ENCODE results near the gene TRMT112. TPM values are rescaled to one million over a fixed set of nuclear protein-coding genes. Genes with fewer than 3 reads are reported as not detected.
A peak's percentile ranks its signal among the peaks of the same experiment; 100 is the strongest.

Gene TRMT112
- polyA plus RNA-seq, 2 of the 4 experiments (the other 2 are of a cell fraction), result 363 to 440 TPM

- TF ChIP-seq CTCF (IDR thresholded peaks at IDR 0.05), result peak; percentile 43
- TF ChIP-seq EP300 (IDR thresholded peaks at IDR 0.05), result no peak
- peak; percentile 27 to 44; a peak in 3 of 5 replicates for TF ChIP-seq RAD21 (conservative IDR thresholded peaks at IDR 0.05 in 1 of 2, IDR thresholded peaks at IDR 0.05 in 1 of 2)
- peak; percentile 69; the same call in 1 of the 2 replicates for TF ChIP-seq ATOH8 (CRISPR knock-in tag; IDR thresholded peaks at IDR 0.05; ENCODE audit: low read depth)
- TF ChIP-seq JUNB (IDR thresholded peaks at IDR 0.05), result no peak
- TF ChIP-seq BCL3 (IDR thresholded peaks at IDR 0.05), result 0 out of 3 replicates have a peak, but pooled peaks have one; percentile 40
- peak; percentile 55 for TF ChIP-seq SMC3 (IDR thresholded peaks at IDR 0.05)
- TF ChIP-seq MAFK (IDR thresholded peaks at IDR 0.05; ENCODE audit: partially characterized antibody), result no peak
- TF ChIP-seq BHLHE40 (IDR thresholded peaks at IDR 0.05; ENCODE audit: low read depth, low read length), result no peak
- peak in 1 of 2 experiments; percentile 54; a peak in 1 of 5 replicates for TF ChIP-seq JUN (IDR thresholded peaks at IDR 0.05)
Observed at GRCh38 chr11:64341851-64342791, 24.8 kb upstream of the TRMT112 start (continued).

GRCh38 chr11:64341429-64341828, 24.1 kb upstream of the TRMT112 start:
- no peak for ATAC-seq

GRCh38 chr11:64340671-64341335, 23.4 kb upstream of the TRMT112 start:
- ChIA-PET CTCF (interaction anchor here (0.5 to 33.9 kb wide), 11 partner anchors 13 to 935 kb away, joined by 3 to 996 read pairs (median 3); partner anchors contain the start of genes CATSPERZ, ESRRA, PRDX5 and TRMT112), POLR2A (interaction anchor here (0.6 to 1.6 kb wide), 2 partner anchors 15 to 23 kb away, joined by 7 read pairs; partner anchors contain the start of genes PRDX5 and TRMT112)
- no peak overlapping the region for H3K4me3 ChIP-seq
- DNase-seq (ENCODE audit: low read depth in 1 of 2, low spot score in 1 of 2) (no peak), FAIRE-seq (no peak), ATAC-seq (0 out of 6 replicates have a peak, but pooled peaks of 1 of the 2 experiments have one; percentile 3)
- H3K4me2 ChIP-seq, result no peak overlapping the region
- H3K27ac ChIP-seq, result peak overlapping the region in 1 of 2 experiments; percentile 32; a peak in 2 of 6 replicates
- no peaks in the 10 kb centered on the region for H3K9me3 ChIP-seq
- peaks cover 15% of the 10 kb centered on the region for H3K4me1 ChIP-seq
- WGBS (ENCODE audit: missing lambda C conversion rate), result 80% methylated on average over 21 of the region's 33 CpGs
- TF ChIP-seq ESRRA (IDR thresholded peaks at IDR 0.05; ENCODE audit: borderline replicate concordance, low read length) (no peak), ZSCAN20 (CRISPR knock-in tag; IDR thresholded peaks at IDR 0.05) (no peak), ZFP36 (IDR thresholded peaks at IDR 0.05; ENCODE audit: borderline replicate concordance, partially characterized antibody) (no peak), SMC3 (IDR thresholded peaks at IDR 0.05) (no peak), E2F6 (IDR thresholded peaks at IDR 0.05; ENCODE audit: borderline replicate concordance, low read depth) (no peak), MAFK (IDR thresholded peaks at IDR 0.05; ENCODE audit: partially characterized antibody) (no peak), CTCF (IDR thresholded peaks at IDR 0.05) (no peak), ELK1 (IDR thresholded peaks at IDR 0.05; ENCODE audit: low read depth, low read length) (no peak), USF2 (IDR thresholded peaks at IDR 0.05) (no peak), HOXA7 (CRISPR knock-in tag; IDR thresholded peaks at IDR 0.05) (no peak), FOXS1 (CRISPR knock-in tag; IDR thresholded peaks at IDR 0.05) (no peak)

More at GRCh38 chr11:64341429-64341828, 24.1 kb upstream of the TRMT112 start:
- no peak overlapping the region for H3K4me3 ChIP-seq
- peaks cover 14% of the 10 kb centered on the region for H3K4me1 ChIP-seq
- TF ChIP-seq HOXB5 (CRISPR knock-in tag; IDR thresholded peaks at IDR 0.05) (no peak), MAX (IDR thresholded peaks at IDR 0.05) (no peak)
- POLR2A ChIA-PET, result interaction anchor here (0.6 to 1.6 kb wide), 4 partner anchors 13 to 24 kb away, joined by 7 to 24 read pairs (median 7); partner anchors contain the start of genes PRDX5 and TRMT112
- H3K9me3 ChIP-seq, result no peaks in the 10 kb centered on the region
- H3K4me2 ChIP-seq, result no peak overlapping the region; the same call in 2 of the 3 replicates
- FAIRE-seq, result no peak
- no peak overlapping the region; a peak in 1 of 6 replicates for H3K27ac ChIP-seq
- CTCF ChIA-PET, result interaction anchor here (0.5 to 33.9 kb wide), 12 partner anchors 13 to 934 kb away, joined by 3 to 996 read pairs (median 3); partner anchors contain the start of genes CATSPERZ, ESRRA, PRDX5 and TRMT112
- 96% methylated on average over 8 of the region's 21 CpGs for WGBS (ENCODE audit: missing lambda C conversion rate)
- DNase-seq (ENCODE audit: low read depth in 1 of 2, low spot score in 1 of 2), result no peak

Measured in A549 (cell line).